Activated gamma-delta T cell treated with anti-CD3 and anti-CD28 coated beads, Interleukin-2, amount 50 U/mL, for 16 hours (primary cell): ENCODE results near the gene CNTN2.
A peak's percentile ranks its signal among the peaks of the same experiment; 100 is the strongest.

Experiments used
- DNase-seq: peaks from one replicate; pipeline ENCODE4 v3.0.0-alpha.2; 2020; ENCODE audit warnings: low read depth

The CNTN2 gene

DNA sequence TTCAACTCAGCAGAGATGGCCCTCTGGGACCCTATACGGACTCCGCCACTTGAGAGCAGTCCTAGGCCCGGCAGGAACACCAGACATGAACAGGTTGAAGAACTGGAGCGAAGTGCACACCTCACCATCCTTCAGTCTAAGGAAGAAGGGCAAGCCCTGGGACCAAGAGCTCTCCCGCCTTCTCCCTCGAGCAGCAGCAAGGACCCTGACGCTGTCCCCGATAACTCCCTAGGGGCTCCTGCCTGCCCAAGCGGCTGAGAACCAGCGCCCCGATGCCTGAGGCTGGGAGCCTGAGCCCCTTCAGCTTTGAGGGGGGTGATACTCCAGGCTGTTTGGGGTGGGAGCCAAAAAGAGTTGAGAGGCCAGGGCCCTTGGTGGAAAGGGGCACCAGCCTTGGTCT, 31.1 kb downstream of the CNTN2 start:
- no peak for DNase-seq

DNA sequence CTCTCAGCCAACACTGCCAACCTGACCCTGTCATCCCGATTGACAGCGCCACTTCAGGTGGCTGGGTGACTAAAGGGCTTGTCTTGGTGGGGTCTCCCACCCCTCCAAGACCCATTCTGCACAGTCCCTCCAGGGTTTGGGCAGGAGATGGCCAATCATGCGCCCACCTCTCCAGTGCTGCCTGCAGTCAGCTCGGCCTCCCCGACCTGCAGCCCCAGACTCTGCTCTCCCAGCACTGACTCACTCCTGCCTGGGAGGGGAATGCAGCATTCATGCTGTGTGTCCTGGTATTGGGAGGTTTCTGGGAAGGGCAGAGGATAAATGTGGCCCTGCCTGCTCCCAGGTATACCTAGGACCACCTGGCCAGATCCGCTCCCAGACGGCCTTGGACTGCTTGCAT, 31.5 kb downstream of the CNTN2 start:
- DNase-seq: no peak

GRCh38 chr1:205075642-205076155, 32.7 kb downstream of the CNTN2 start:
- DNase-seq: no peak

GRCh38 chr1:205076245-205076761, 33.3 kb downstream of the CNTN2 start:
- DNase-seq: no peak

GRCh38 chr1:205077158-205077933, 34.3 kb downstream of the CNTN2 start:
- no peak for DNase-seq

- no peak for DNase-seq
Observed at GRCh38 chr1:205077934-205078311, 34.9 kb downstream of the CNTN2 start.

- DNase-seq: no peak
Observed at GRCh38 chr1:205082431-205082830, 39.4 kb downstream of the CNTN2 start.

DNA sequence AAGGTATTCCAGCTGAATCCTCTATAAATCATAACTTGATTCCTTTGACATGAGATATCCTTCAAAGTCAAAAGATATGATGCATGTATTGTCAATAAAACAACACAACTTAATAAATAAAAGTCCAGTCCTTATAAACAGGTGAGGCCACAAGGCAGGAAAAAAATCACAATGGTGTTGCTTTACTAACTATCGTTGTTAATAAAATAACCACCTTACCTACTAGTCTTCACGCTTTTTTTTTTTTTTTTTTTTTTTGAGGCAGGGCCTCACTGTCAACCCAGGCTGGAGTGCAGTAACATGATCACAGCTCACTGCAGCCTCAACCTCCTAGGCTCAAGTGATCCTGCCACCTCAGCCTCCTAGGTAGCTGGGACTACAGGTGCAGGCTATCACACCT, 41.3 kb downstream of the CNTN2 start, which contains the start of gene TMEM81:
TMEM81 (minus strand) TSS at position 101 of the 400 bp plus-strand sequence. CDS start 140 bp downstream, outside the sequence.
- DNase-seq: no peak

- no peak for DNase-seq
Observed at GRCh38 chr1:205088341-205088740, 45.3 kb downstream of the CNTN2 start.

DNA sequence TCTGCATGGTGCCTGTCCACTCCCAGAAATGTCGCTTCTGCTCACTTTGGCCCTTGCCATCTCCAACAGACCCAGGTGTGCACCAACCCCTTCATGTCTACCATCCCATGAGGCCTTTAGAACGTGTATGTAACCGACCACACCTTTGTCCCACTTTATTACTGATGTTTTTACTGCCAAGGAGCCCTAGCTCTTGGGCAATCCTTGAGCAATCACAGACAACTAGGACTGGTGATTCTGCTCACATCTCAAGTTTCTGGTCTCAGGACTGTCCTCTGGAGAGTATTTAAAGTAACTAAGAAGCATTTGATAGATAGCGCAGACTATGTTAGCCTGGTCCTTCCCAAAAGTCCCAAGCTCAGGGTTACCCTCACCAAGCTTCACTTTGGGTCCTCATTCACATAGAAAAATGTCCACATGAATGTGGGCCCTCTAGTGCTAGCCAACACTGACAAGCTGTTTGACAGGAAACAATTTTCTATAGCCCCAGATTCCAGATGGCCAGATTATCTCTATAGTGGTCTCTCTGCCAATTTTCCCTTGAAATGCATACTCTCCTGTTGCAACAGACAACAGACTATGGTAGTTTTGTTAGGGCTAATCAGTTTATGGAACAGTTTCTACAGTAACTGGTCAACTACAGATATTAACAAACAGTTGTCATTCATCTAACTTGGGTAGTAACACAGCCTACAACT, 48.2 kb downstream of the CNTN2 start:
- DNase-seq: no peak

- no peak for DNase-seq
Observed at GRCh38 chr1:205095422-205095821, 52.4 kb downstream of the CNTN2 start.

- DNase-seq: no peak
Observed at GRCh38 chr1:205098242-205098641, 55.2 kb downstream of the CNTN2 start.

DNA sequence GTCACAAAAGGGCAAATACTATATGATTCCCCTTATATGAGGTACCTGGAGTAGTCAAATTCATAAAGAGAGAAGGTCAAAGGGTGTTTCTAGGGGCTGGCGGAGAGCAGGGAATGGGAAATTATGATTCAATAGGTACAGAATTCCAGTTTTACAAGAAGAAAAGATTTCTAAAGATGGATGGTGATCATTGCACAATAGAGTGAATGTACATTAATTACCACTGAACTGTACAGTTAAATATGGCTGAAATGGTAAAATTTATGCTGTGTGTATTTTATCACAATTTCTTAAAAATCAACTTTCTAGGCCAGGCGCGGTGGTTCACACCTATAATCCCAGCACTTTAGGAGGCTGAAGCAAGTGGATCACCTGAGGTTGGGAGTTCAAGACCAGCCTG, 59.4 kb downstream of the CNTN2 start:
- no peak for DNase-seq

DNA sequence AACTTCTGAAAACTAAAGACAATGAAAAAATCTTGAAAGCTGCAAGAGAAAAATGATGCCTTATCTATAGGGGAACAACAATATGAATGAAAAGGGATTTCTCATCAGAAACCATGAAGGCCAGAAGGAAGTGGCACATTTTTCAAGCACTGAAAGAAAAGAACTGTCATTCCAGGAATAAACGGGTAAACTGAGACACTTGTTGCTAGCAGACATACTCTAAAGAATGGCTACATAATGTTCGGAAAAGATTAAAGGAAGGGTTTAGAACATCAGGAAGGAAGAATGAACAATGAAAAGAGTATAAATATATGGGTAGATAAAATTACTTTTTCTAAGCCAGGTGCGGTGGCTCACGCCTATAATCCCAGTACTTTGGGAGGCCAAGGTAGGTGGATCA, 64.3 kb downstream of the CNTN2 start:
- no peak for DNase-seq

DNA sequence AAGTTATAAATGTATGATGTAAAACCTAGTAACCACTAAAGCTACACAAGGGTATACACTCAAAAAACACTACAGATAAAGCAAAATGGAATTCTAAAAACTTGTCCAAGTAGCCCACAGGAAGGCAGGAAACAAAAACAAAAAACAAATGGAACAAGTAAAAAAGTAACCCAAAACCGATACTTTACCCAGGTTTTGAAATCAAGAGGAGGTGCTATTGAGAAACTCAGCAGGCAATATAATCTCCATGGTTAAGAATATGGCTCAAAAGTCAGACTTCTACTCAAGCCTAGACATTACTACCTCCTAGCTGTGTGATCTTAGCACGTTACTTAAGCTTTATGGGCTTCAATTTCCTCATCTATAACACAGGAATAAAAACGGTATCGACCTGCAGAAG, 65.5 kb downstream of the CNTN2 start:
- no peak for DNase-seq

- DNase-seq: no peak
Observed at GRCh38 chr1:205109269-205109668, 66.3 kb downstream of the CNTN2 start.

DNA sequence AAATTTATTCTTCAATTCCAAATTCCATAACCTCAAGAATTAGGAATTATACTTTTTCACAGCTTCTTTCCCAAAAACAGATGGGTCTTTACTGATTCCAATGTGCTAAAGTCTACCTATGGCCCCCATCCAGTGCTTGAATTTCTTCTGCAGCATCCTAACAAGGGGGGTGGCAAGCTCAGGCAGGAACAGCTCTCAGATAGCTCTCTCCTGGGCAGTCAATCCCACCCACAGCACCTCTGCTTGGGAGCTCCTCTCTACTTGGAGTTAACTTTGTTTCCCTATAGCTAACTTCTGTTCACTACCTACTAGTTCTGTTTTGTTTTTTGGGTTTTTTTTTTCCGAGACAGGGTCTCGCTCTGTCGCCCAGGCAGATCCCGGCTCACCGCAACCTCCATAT, 66.7 kb downstream of the CNTN2 start:
- DNase-seq: no peak

DNA sequence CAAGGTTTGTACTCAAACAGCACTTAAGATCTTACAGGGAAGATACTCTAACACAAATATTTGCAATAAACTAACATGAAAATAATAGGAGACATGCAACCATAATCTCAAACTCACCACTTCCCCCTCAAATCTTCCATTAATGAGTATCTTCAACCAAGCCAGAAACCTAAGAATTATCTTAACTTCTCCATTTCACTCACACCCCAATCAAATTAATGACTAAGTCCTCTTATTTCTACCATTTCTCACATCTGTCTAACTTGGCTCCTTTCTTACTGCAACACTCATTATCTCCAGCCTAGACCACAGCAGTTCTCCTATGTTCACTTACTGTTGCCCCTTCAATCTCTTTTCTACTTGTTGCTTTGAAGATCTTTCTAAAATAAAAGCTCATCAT, 68.3 kb downstream of the CNTN2 start:
- DNase-seq: no peak

GRCh38 chr1:205118752-205119151, 75.7 kb downstream of the CNTN2 start:
- no peak for DNase-seq

DNA sequence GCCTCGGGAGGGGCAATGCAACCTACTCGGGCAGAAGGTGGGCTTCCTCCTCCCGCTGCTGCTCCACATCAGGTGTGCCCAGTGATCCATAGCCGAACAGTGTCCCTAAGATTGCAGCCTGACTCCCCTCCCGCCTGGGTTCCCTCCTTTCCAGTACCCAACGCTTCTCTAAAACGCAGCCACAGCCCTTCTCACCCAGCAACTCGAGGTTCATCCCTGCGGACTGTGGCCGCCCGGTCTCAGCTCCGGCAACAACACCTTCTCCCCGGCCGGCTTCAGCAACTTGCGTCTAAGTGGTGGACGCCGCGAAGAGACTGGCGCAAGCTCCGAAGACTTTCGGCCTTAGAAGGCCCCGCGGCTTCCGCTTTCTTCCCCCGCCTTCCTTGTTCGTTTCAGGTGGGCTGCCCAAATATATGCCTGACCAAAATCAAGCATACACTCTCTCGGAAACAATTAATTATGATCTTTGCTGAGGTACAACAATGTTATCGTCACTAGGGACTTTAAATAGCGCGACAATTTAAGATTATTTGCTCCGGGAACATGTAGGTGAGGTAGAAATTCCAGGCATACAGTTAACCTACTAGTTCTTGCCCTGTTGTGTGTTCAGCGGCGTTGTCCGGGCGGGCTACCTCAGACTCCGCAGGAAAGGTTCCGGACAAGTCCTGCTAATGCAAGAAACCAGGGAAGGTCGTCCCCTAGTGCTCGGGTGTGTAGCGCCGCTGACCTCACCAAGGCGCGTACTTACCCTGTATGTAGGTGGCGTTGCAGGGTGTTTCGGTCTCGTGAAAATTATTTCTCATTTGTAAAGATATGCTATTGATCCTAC, 78.9 kb downstream of the CNTN2 start, which contains the start of gene RBBP5:
RBBP5 (minus strand) TSS at position 319 of the 829 bp plus-strand sequence; CDS start at position 214, 105 bp downstream.
- peak; percentile 95 for DNase-seq

DNA sequence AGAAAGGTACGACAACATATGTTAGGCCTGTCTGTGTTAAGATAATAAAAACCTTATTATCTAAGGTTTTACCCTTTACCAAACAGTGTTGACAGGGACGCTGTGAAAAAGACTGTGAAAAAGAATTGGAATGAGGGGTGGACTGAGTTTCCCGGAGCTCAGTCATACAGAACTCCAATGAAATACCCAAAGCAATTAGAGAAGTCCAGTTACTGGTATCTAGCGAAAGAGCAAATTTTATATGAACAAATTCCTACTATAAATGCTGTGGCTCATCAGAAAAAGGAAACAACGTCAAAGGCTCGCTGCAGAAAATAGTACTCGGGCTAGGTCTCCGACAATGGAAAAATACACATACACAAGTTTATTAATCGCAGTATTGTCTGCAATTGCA, 79.5 kb downstream of the CNTN2 start:
- DNase-seq: no peak

DNA sequence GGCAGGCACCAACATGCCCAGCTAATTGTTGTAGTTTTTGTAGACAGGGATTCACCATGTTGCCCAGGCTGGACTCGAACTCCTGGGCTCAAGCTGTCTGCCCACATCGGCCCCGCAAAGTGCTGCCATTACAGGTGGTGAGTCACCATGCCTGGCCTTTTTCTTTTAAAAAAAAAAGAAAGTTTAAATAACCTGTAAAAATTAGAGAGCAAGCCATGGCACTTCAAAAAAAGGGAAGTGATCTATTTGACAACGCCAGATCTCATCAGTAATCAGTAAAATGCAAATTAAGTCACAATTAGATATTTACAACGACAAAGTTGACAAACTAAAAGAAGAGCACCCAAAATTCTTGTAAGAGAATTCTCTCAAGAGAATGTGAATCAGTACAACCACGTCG, 81.7 kb downstream of the CNTN2 start:
- no peak for DNase-seq
